Stomach (tissue), 9 donors: Measurements from ENCODE around the gene PEPD. TPM values are rescaled to one million over a fixed set of nuclear protein-coding genes. Genes with fewer than 3 reads are reported as not detected.
A peak's percentile ranks its signal among the peaks of the same experiment; 100 is the strongest.

ENCODE experiments used
- DNase-seq, 2 donors: peaks; one replicate each; pipeline versions ENCODE4 v3.0.0 to v3.0.0-alpha.2; 2013 to 2019
- H3K27ac ChIP-seq, 5 donors: fragments of 200-600 bp in 4 of 5; sonication (generic) in 4 of 5; one replicate each; pipeline ENCODE4 v1.5.1; 2013 to 2019; ENCODE audit warnings: mild to moderate bottlenecking in 1 of 5, moderate library complexity in 1 of 5
- H3K27me3 ChIP-seq, 3 donors: fragments of 200-600 bp; sonication (generic); one replicate each; pipeline ENCODE4 v1.5.1; 2017 to 2019; ENCODE audit warnings: mixed run types in 1 of 3
- H3K36me3 ChIP-seq, 4 donors: fragments of 200-600 bp; sonication (generic); 1 replicate in 3 of 4; 2 replicates in 1 of 4; pipeline ENCODE4 v1.5.1; 2016 to 2019
- H3K4me1 ChIP-seq, 4 donors: fragments of 200-600 bp; sonication (generic); one replicate each; pipeline ENCODE4 v1.5.1; 2016 to 2019
- H3K4me3 ChIP-seq, 4 donors: fragments of 200-600 bp; sonication (generic) in 3 of 4; one replicate each; pipeline ENCODE4 v1.5.1; 2016 to 2019; ENCODE audit warnings: mild to moderate bottlenecking in 1 of 4
- H3K9me3 ChIP-seq, 4 donors: fragments of 200-600 bp; sonication (generic); one replicate each; pipeline ENCODE4 v1.5.1; 2016 to 2019
- CTCF ChIP-seq, 7 experiments: fragments of 450-650 bp in 4 of 7; fragments of 200-600 bp in 3 of 7; sonication (generic) in 3 of 7; IDR thresholded peaks; one replicate each; pipeline ENCODE4 v1.5.1; 2016 to 2019; ENCODE audit warnings: antibody characterized with exemption in 7 of 7, control low read depth in 2 of 7, mild to moderate bottlenecking in 1 of 7
- EP300 ChIP-seq: sonication (generic); formaldehyde crosslinking; IDR thresholded peaks from one replicate; pipeline ENCODE4 v1.6.1; 2017; ENCODE audit warnings: antibody characterized with exemption
- POLR2A ChIP-seq, 4 donors: fragments of 450-650 bp; IDR thresholded peaks; one replicate each; pipeline ENCODE4 v1.6.1; 2016; ENCODE audit warnings: antibody characterized with exemption in 4 of 4, control low read depth in 2 of 4, mild to moderate bottlenecking in 1 of 4, moderate library complexity in 1 of 4
- POLR2AphosphoS5 ChIP-seq, 3 donors: sonication (generic); formaldehyde crosslinking; IDR thresholded peaks; one replicate each; pipeline ENCODE4 v1.6.1; 2016; ENCODE audit warnings: antibody characterized with exemption in 3 of 3
- WGBS, 5 donors: extraction: QIAGEN DNeasy Blood & Tissue Kit in 3 of 5; methylation state at CpG; one replicate each; pipeline versions ENCODE4 v1.1.5 to v1.1.7; 2013 to 2018; 5-methylcytosine and 5-hydroxymethylcytosine counted together
- intact Hi-C: fragments of 100-400 bp; cut with DNase I; formaldehyde crosslinking; loops from one replicate; pipeline ENCODE4 v1.15.1; 2023; ENCODE audit warnings: low total_unique reads
- polyA plus RNA-seq, 3 donors: library from polyadenylated mRNA; stranded (reverse); fragments of 200-250 nt; gene quantifications; one replicate each; pipeline ENCODE4 v1.2.3, GENCODE V29; 2013
- total RNA-seq, 5 donors: library from RNA; depleted of rRNA; stranded (reverse); fragments of >200 nt; gene quantifications; one replicate each; pipeline versions ENCODE4 v1.1.0 to v1.2.3, GENCODE V29; 2014 to 2016
- donor health status: healthy with polysubstance abuse.
- donor health status: Bipolar disorder and iron deficiency.
- donor health status: healthy.

The PEPD gene
- total and polyA plus RNA-seq, 8 donors = 8.8 to 99.4 (median 42.7) TPM

GRCh38 chr19:33520048-33520643 is 1.4 kb downstream of the PEPD start:
- no peak for DNase-seq
- H3K9me3 ChIP-seq = no peaks in the 10 kb centered on the region
- no peak overlapping the region for H3K27ac ChIP-seq
- H3K36me3 ChIP-seq = no peaks in the 10 kb centered on the region
- no peak for TF ChIP-seq CTCF (IDR thresholded peaks at IDR 0.05)
- no peak for TF ChIP-seq POLR2AphosphoS5 (IDR thresholded peaks at IDR 0.05)
- TF ChIP-seq POLR2A (IDR thresholded peaks at IDR 0.05) = no peak
- TF ChIP-seq EP300 = no peak
- WGBS, 5 donors = 55 to 77% (median 66%) methylated on average over 4 of the region's 4 CpGs
- peak overlapping the region in 2 of 4 donors; percentile 93 to 97 for H3K4me3 ChIP-seq
- peaks cover 8 to 32% (median 27%) of the 10 kb centered on the region in 4 donors for H3K4me1 ChIP-seq
- intact Hi-C loops = no loop called here
- no peaks in the 10 kb centered on the region for H3K27me3 ChIP-seq

GRCh38 chr19:33519416-33519815 is 2.2 kb downstream of the PEPD start:
- 76 to 86% (median 80%) methylated on average over 3 to 6 of the region's 6 CpGs for WGBS, 5 donors
- no peaks in the 10 kb centered on the region for H3K9me3 ChIP-seq
- H3K4me1 ChIP-seq = peaks cover 8 to 35% (median 27%) of the 10 kb centered on the region in 4 donors
- intact Hi-C loops = no loop called here
- H3K4me3 ChIP-seq = no peak overlapping the region
- no peaks in the 10 kb centered on the region for H3K27me3 ChIP-seq
- TF ChIP-seq CTCF (IDR thresholded peaks at IDR 0.05) (no peak), EP300 (no peak), POLR2A (IDR thresholded peaks at IDR 0.05) (no peak), POLR2AphosphoS5 (IDR thresholded peaks at IDR 0.05) (no peak)
- H3K36me3 ChIP-seq = no peaks in the 10 kb centered on the region
- no peak for DNase-seq
- no peak overlapping the region for H3K27ac ChIP-seq

DNA sequence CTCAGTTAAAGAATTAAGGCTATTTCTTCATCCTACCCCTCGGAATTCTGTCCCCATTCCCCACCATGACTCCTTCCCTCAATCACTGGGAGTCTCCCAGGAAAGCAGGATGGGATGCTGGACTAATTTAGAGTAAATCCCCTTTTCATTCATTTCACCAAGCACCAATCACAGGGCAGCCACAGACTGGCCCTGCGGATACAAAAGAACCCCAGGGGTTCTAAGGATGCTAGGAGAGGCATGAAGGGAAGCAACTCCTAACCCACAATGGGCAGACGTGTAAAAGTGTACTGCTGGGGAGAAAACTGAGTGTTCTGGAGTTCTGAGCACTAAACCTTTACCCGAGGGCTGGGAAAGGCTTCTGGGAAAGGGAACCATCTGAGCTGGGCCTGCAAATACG is 3.0 kb downstream of the PEPD start:
- Histone ChIP-seq H3K27me3 (no peaks in the 10 kb centered on the region), H3K36me3 (peaks cover 0 to 4% (median 0%) of the 10 kb centered on the region in 4 donors), H3K4me3 (no peak overlapping the region), H3K9me3 (no peaks in the 10 kb centered on the region), H3K27ac (no peak overlapping the region), H3K4me1 (peaks cover 8 to 35% (median 27%) of the 10 kb centered on the region in 4 donors)
- no peak for DNase-seq
- TF ChIP-seq CTCF (IDR thresholded peaks at IDR 0.05) (no peak), POLR2A (IDR thresholded peaks at IDR 0.05) (no peak), POLR2AphosphoS5 (IDR thresholded peaks at IDR 0.05) (no peak), EP300 (no peak)
- WGBS, 5 donors = 72 to 80% (median 75%) methylated on average over 5 of the region's 5 CpGs
- intact Hi-C loops = no loop called here

DNA sequence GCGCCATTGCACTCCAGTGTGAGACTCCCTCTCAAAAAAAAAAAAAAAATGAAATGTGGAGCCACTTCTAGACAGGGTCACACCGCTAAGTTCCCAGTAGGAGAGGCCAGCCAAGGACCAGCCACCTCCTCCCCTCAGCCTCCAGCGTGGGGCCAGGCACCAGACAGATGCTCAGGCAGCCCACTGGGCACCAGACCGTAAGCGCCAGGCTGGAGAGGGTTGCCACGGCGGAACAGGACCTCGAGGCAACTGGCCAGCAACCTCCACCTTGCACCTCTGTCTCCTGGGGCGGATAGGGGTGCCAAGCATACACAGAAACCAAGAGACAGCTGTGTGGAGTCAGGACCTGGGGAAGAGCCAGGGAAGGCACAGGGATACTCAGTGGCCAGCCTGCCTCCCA is 3.7 kb downstream of the PEPD start:
- Histone ChIP-seq H3K27me3 (no peaks in the 10 kb centered on the region), H3K36me3 (peaks cover 0 to 4% (median 0%) of the 10 kb centered on the region in 4 donors), H3K9me3 (no peaks in the 10 kb centered on the region), H3K4me1 (peaks cover 8 to 35% (median 27%) of the 10 kb centered on the region in 4 donors), H3K4me3 (no peak overlapping the region), H3K27ac (no peak overlapping the region)
- no peak for DNase-seq
- TF ChIP-seq POLR2A (IDR thresholded peaks at IDR 0.05) = no peak
- no peak for TF ChIP-seq CTCF (IDR thresholded peaks at IDR 0.05)
- TF ChIP-seq EP300 = no peak
- no peak for TF ChIP-seq POLR2AphosphoS5 (IDR thresholded peaks at IDR 0.05)
- intact Hi-C loops = no loop called here
- 89 to 96% (median 91%) methylated on average over 5 to 9 of the region's 9 CpGs for WGBS, 5 donors
